ENCODE results near the gene PPP1R1C. TPM values are rescaled to one million over a fixed set of nuclear protein-coding genes. Genes with fewer than 3 reads are reported as not detected.

PPP1R1C gene
- total RNA-seq, 1 donor from 2014 or later = 13.8 TPM

DNA sequence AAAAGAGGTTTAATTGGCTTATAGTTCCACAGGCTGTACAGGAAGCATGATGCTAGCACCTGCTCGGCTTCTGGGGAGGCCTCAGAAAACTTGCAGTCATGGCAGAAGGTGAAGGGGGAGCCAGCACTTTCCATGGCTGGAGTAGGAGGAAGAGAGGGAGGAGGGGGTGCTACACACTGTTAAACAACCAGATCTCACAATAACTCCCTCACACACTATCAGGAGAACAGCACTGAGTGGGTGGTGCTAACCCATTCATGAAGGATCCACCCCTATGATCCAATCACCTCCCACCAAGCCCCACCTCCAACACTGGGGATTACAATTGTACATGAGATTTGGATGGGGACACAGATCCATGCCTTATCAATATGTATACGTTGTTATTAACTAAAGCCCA, 85.1 kb downstream of the PPP1R1C start:
- Mint-ChIP-seq H3K27ac (ENCODE audit: unreplicated experiment) (no peak overlapping the region), H3K4me3 (ENCODE audit: unreplicated experiment) (no peak overlapping the region), H3K4me1 (ENCODE audit: low read depth, unreplicated experiment) (peaks cover 2% of the 10 kb centered on the region), H3K36me3 (ENCODE audit: unreplicated experiment) (no peaks in the 10 kb centered on the region), H3K27me3 (ENCODE audit: unreplicated experiment) (no peaks in the 10 kb centered on the region), H3K9me3 (ENCODE audit: unreplicated experiment) (no peaks in the 10 kb centered on the region)
- DNase-seq = no peak
- TF ChIP-seq, protein P1, sequence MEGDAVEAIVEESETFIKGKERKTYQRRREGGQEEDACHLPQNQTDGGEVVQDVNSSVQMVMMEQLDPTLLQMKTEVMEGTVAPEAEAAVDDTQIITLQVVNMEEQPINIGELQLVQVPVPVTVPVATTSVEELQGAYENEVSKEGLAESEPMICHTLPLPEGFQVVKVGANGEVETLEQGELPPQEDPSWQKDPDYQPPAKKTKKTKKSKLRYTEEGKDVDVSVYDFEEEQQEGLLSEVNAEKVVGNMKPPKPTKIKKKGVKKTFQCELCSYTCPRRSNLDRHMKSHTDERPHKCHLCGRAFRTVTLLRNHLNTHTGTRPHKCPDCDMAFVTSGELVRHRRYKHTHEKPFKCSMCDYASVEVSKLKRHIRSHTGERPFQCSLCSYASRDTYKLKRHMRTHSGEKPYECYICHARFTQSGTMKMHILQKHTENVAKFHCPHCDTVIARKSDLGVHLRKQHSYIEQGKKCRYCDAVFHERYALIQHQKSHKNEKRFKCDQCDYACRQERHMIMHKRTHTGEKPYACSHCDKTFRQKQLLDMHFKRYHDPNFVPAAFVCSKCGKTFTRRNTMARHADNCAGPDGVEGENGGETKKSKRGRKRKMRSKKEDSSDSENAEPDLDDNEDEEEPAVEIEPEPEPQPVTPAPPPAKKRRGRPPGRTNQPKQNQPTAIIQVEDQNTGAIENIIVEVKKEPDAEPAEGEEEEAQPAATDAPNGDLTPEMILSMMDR (IDR thresholded peaks at IDR 0.05; ENCODE audit: partially characterized antibody, unreplicated experiment) = no peak

DNA sequence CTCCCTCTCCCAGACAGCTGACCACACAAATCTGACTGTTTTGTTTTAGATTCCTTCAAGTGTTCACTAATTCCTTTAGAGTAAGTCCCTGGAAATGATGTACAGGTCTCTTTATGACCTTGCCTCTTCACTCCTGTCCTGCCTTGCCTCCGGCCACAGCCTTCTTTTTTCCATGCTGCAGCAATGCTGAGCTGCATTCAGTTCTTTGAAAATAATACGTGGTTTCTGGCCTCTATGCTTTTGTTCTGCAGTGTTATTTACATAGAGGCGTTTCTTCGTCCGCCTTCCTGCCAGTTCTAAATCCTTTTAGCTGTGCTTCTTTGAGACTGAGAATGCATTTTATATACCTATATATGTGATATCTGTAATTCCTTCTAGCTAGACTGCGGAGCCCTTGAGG, 87.2 kb downstream of the PPP1R1C start:
- no peak overlapping the region for H3K27ac Mint-ChIP-seq (ENCODE audit: unreplicated experiment)
- H3K27me3 Mint-ChIP-seq (ENCODE audit: unreplicated experiment) = no peaks in the 10 kb centered on the region
- TF ChIP-seq, protein P1 (IDR thresholded peaks at IDR 0.05; ENCODE audit: partially characterized antibody, unreplicated experiment) = no peak
- H3K4me1 Mint-ChIP-seq (ENCODE audit: low read depth, unreplicated experiment) = no peaks in the 10 kb centered on the region
- no peak for DNase-seq
- H3K36me3 Mint-ChIP-seq (ENCODE audit: unreplicated experiment) = no peaks in the 10 kb centered on the region
- H3K4me3 Mint-ChIP-seq (ENCODE audit: unreplicated experiment) = no peak overlapping the region
- no peaks in the 10 kb centered on the region for H3K9me3 Mint-ChIP-seq (ENCODE audit: unreplicated experiment)

DNA sequence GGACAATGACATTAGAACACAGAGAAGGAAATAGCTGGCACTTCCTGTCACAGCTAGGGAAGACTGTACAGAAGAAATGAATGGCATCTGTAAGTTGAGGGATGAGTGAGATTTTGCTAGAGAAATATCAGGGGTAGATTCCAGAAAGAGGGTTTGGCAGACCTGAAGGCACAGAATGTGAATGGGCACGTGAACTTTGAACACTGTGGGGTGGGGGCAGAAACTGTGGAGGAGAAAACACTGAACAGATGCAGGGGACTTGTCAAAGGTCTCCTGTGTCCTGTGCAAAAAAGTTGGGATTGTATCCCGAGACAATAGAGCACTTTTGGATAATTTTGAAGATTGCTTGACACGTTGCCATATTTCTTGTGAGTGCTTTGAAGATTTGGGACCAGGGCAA, 88.0 kb downstream of the PPP1R1C start:
- DNase-seq = no peak
- no peaks in the 10 kb centered on the region for H3K27me3 Mint-ChIP-seq (ENCODE audit: unreplicated experiment)
- H3K36me3 Mint-ChIP-seq (ENCODE audit: unreplicated experiment) = no peaks in the 10 kb centered on the region
- TF ChIP-seq, protein P1 (IDR thresholded peaks at IDR 0.05; ENCODE audit: partially characterized antibody, unreplicated experiment) = no peak
- H3K27ac Mint-ChIP-seq (ENCODE audit: unreplicated experiment) = no peak overlapping the region
- no peak overlapping the region for H3K4me3 Mint-ChIP-seq (ENCODE audit: unreplicated experiment)
- no peaks in the 10 kb centered on the region for H3K4me1 Mint-ChIP-seq (ENCODE audit: low read depth, unreplicated experiment)
- no peaks in the 10 kb centered on the region for H3K9me3 Mint-ChIP-seq (ENCODE audit: unreplicated experiment)

DNA sequence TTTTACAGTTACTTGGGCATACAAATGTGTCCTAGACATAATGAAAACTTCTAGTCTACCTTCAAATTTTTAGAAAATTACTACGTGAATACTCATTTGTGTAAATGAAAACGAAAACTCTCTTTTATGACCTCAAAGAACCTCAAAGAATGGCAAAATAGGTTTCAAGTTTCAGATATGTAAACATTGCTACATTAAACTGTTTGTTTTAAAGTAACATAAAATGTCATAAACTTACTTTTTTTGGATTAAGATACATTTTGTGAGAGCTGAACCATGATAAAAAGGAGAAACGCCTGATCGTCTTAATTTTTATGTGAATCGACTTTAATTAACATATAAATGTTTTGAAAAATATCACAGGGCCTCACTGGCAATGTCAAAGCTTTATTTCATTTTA, 91.4 kb downstream of the PPP1R1C start:
- Mint-ChIP-seq H3K27me3 (ENCODE audit: unreplicated experiment) (no peaks in the 10 kb centered on the region), H3K9me3 (ENCODE audit: unreplicated experiment) (no peaks in the 10 kb centered on the region), H3K36me3 (ENCODE audit: unreplicated experiment) (no peaks in the 10 kb centered on the region), H3K27ac (ENCODE audit: unreplicated experiment) (no peak overlapping the region), H3K4me1 (ENCODE audit: low read depth, unreplicated experiment) (no peaks in the 10 kb centered on the region), H3K4me3 (ENCODE audit: unreplicated experiment) (no peak overlapping the region)
- no peak for DNase-seq
- TF ChIP-seq, protein P1 (IDR thresholded peaks at IDR 0.05; ENCODE audit: partially characterized antibody, unreplicated experiment) = no peak

DNA sequence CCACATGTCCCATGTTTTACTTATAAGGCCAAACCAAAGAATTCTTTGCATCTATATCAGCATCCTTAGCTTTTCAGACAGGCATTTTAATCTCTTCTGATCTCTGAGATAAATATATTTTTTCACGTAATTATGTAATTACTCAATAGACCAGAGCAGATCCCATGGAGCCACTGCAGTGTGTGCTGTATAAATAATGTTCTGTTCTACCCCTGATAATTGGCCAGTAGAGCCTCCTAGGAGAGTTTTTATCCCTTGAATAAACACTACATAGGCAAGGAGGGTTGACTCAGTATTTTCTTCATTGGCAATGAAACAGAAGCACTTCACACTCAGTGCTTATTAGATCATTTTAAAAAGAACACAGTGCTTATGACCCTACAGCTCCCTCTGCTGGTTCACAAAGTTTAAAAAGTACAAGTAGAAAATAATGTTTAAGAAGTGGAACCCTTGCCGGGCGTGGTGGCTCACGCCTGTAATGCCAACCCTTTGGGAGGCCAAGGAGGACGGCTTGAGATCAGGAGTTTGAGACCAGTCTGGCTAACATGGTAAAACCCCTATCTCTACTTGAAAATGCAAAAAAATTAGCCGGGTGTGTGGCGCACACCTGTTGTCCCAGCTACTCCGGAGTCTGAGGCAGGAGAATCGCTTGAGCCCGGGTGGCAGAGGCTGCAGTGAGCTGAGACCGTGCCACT, 91.9 kb downstream of the PPP1R1C start:
- no peaks in the 10 kb centered on the region for H3K27me3 Mint-ChIP-seq (ENCODE audit: unreplicated experiment)
- no peaks in the 10 kb centered on the region for H3K4me1 Mint-ChIP-seq (ENCODE audit: low read depth, unreplicated experiment)
- no peak overlapping the region for H3K27ac Mint-ChIP-seq (ENCODE audit: unreplicated experiment)
- no peak overlapping the region for H3K4me3 Mint-ChIP-seq (ENCODE audit: unreplicated experiment)
- TF ChIP-seq, protein P1 (IDR thresholded peaks at IDR 0.05; ENCODE audit: partially characterized antibody, unreplicated experiment) = peak; percentile 81
- no peaks in the 10 kb centered on the region for H3K36me3 Mint-ChIP-seq (ENCODE audit: unreplicated experiment)
- DNase-seq = no peak
- no peaks in the 10 kb centered on the region for H3K9me3 Mint-ChIP-seq (ENCODE audit: unreplicated experiment)
